ENCODE measurements around the gene MGARP. TPM values are rescaled to one million over a fixed set of nuclear protein-coding genes. Genes with fewer than 3 reads are reported as not detected.

Gene MGARP
- total and polyA plus RNA-seq, 2 donors (not counting 1 experiment from before 2014, with no cell fraction given), result 15.2 to 18.2 TPM

DNA sequence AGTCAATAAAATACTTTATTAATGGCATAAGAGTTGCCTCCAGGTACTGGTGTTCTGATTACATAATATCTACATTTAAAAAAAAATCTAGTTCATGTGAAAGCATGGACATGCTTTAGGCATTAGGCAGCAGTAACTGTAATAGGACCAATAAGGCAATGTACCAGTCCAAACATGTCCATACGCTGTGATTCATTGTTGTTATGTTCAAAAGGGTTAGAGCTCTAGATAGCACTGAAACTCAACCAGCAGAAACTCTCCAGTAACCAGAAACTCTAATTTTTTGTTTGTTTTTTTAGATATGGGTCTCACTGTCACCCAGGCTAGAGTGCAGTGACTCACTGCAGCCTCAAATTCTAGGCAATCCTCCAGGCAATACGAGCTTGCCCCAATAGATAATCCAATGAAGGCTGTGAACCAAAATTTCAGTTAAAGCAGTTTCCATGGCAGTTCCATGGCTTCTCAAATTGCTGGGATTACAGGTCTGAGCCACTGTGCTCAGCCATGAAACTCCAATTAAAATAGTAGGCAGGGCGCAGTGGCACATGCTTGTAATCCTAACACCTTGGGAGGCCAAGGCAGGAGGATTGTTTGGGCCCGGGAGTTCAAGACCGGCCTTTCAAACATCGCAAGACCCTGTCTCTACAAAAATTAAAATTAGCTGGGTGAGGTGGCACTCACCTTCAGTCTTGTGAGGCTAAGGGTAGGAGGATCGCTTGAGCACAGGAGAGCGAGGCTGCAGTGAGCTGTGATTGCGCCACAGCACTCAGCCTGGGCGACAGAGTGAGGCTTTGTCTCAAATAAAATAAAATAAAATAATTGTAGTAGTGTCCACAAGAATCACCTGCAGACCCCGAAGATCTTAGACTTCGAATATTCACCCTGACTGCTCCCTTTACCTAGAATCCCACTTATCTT, 36.3 kb downstream of the MGARP start:
- H3K27me3 ChIP-seq (ENCODE audit: control insufficient read depth, insufficient read depth, low read length), result no peaks in the 10 kb centered on the region
- no peak overlapping the region for H3K4me2 ChIP-seq (ENCODE audit: extremely low read depth, insufficient read depth, low read length)

DNA sequence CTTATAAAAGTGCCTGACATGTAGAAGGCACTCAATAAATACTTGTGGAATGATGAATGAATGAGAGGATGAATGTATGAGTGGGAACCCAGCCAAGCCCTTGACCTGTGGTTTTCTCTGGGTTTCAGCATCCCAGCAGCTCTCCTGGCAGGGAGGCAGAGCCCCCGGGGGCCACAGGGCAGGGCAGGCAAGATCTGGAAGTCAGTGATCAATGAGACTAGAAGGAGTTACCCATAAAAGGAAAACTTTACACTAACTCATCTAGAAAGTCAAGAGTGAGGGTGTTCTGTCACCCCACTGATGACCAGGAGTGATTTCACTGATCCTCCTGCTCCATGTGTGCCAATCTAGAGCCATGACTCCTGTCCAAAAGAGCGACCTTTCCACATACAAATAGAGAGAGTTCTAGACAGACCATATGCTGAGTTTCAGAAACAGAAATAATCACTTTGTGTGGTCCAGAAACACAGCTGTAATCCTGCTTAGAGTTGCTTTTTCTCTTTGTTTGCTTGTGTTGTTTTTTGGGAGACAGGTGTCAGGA, 37.4 kb downstream of the MGARP start:
- H2AFZ ChIP-seq (ENCODE audit: low read length), result no peak overlapping the region
- H3K9me3 ChIP-seq (ENCODE audit: control insufficient read depth, insufficient read depth, low read depth, low read length), result no peaks in the 10 kb centered on the region
- no peaks in the 10 kb centered on the region for H4K20me1 ChIP-seq (ENCODE audit: control insufficient read depth, extremely low read depth, insufficient read depth, low read length)
- H3K4me2 ChIP-seq (ENCODE audit: extremely low read depth, insufficient read depth, low read length), result peak overlapping the region; percentile 11
- no peaks in the 10 kb centered on the region for H3K36me3 ChIP-seq (ENCODE audit: control insufficient read depth, insufficient read depth, low read length)
- H3K9ac ChIP-seq (ENCODE audit: insufficient read depth, low read length), result no peak overlapping the region
- no peaks in the 10 kb centered on the region for H3K27me3 ChIP-seq (ENCODE audit: control insufficient read depth, insufficient read depth, low read length)
- H3K4me1 ChIP-seq (ENCODE audit: control insufficient read depth, extremely low read depth, insufficient read depth, low read length), result peaks cover 19% of the 10 kb centered on the region
- H3K79me2 ChIP-seq (ENCODE audit: control insufficient read depth, insufficient read depth, low read length), result no peaks in the 10 kb centered on the region
- TF ChIP-seq EZH2 (IDR thresholded peaks at IDR 0.05; ENCODE audit: low read length, missing control alignments), result no peak
- TF ChIP-seq, protein P1, sequence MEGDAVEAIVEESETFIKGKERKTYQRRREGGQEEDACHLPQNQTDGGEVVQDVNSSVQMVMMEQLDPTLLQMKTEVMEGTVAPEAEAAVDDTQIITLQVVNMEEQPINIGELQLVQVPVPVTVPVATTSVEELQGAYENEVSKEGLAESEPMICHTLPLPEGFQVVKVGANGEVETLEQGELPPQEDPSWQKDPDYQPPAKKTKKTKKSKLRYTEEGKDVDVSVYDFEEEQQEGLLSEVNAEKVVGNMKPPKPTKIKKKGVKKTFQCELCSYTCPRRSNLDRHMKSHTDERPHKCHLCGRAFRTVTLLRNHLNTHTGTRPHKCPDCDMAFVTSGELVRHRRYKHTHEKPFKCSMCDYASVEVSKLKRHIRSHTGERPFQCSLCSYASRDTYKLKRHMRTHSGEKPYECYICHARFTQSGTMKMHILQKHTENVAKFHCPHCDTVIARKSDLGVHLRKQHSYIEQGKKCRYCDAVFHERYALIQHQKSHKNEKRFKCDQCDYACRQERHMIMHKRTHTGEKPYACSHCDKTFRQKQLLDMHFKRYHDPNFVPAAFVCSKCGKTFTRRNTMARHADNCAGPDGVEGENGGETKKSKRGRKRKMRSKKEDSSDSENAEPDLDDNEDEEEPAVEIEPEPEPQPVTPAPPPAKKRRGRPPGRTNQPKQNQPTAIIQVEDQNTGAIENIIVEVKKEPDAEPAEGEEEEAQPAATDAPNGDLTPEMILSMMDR (conservative IDR thresholded peaks at IDR 0.05 in 1 of 2, IDR thresholded peaks at IDR 0.05 in 1 of 2; ENCODE audit: low read depth in 1 of 2, low read length in 2 of 2), result no peak
- H3K27ac ChIP-seq (ENCODE audit: insufficient read depth, low read length), result peak overlapping the region; percentile 57
- DNase-seq (ENCODE audit: low read depth in 2 of 2), result peak; percentile 67 to 83
- H3K4me3 ChIP-seq (replicated peaks in 1 of 4; ENCODE audit: control extremely low read depth in 1 of 4, insufficient read depth in 1 of 4, low read depth in 3 of 4, low read length in 4 of 4), result no peak overlapping the region

More for the DNA sequence above, 36.3 kb downstream of the MGARP start:
- peak overlapping the region; percentile 57 for H3K27ac ChIP-seq (ENCODE audit: insufficient read depth, low read length)
- no peaks in the 10 kb centered on the region for H4K20me1 ChIP-seq (ENCODE audit: control insufficient read depth, extremely low read depth, insufficient read depth, low read length)
- H3K79me2 ChIP-seq (ENCODE audit: control insufficient read depth, insufficient read depth, low read length), result no peaks in the 10 kb centered on the region
- H2AFZ ChIP-seq (ENCODE audit: low read length), result no peak overlapping the region
- DNase-seq (ENCODE audit: low read depth in 2 of 2), result peak; percentile 99
- no peak overlapping the region for H3K4me3 ChIP-seq (replicated peaks in 1 of 4; ENCODE audit: control extremely low read depth in 1 of 4, insufficient read depth in 1 of 4, low read depth in 3 of 4, low read length in 4 of 4)
- H3K9ac ChIP-seq (ENCODE audit: insufficient read depth, low read length), result no peak overlapping the region
- H3K4me1 ChIP-seq (ENCODE audit: control insufficient read depth, extremely low read depth, insufficient read depth, low read length), result peaks cover 19% of the 10 kb centered on the region
- H3K9me3 ChIP-seq (ENCODE audit: control insufficient read depth, insufficient read depth, low read depth, low read length), result no peaks in the 10 kb centered on the region
- no peak for TF ChIP-seq EZH2 (IDR thresholded peaks at IDR 0.05; ENCODE audit: low read length, missing control alignments)
- H3K36me3 ChIP-seq (ENCODE audit: control insufficient read depth, insufficient read depth, low read length), result no peaks in the 10 kb centered on the region

DNA sequence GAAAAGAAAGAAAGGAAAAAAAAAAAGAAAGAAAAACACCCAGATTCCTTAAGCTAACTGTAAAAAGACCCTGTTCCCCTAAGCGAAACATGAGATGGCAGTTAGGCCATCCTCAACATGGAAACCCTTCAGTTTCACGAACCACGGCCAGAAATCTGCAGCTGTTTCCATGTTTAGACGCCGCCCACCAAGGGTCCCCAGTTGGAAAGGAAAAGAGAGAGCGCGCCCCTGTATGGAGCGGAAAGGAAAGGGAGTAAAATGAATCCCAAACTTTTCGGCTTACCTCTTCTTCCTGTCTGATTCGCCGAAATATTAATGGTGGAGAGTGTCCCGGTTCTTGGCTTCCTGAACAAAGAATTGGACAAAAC, 38.3 kb downstream of the MGARP start:
- Histone ChIP-seq H3K4me2 (ENCODE audit: extremely low read depth, insufficient read depth, low read length) (no peak overlapping the region), H3K79me2 (ENCODE audit: control insufficient read depth, insufficient read depth, low read length) (no peaks in the 10 kb centered on the region), H3K27me3 (ENCODE audit: control insufficient read depth, insufficient read depth, low read length) (no peaks in the 10 kb centered on the region), H2AFZ (ENCODE audit: low read length) (no peak overlapping the region), H3K9me3 (ENCODE audit: control insufficient read depth, insufficient read depth, low read depth, low read length) (no peaks in the 10 kb centered on the region), H3K4me1 (ENCODE audit: control insufficient read depth, extremely low read depth, insufficient read depth, low read length) (peaks cover 19% of the 10 kb centered on the region), H3K9ac (ENCODE audit: insufficient read depth, low read length) (no peak overlapping the region), H3K36me3 (ENCODE audit: control insufficient read depth, insufficient read depth, low read length) (no peaks in the 10 kb centered on the region), H4K20me1 (ENCODE audit: control insufficient read depth, extremely low read depth, insufficient read depth, low read length) (no peaks in the 10 kb centered on the region), H3K4me3 (replicated peaks in 1 of 4; ENCODE audit: control extremely low read depth in 1 of 4, insufficient read depth in 1 of 4, low read depth in 3 of 4, low read length in 4 of 4) (no peak overlapping the region), H3K27ac (ENCODE audit: insufficient read depth, low read length) (no peak overlapping the region)
- no peak for TF ChIP-seq EZH2 (IDR thresholded peaks at IDR 0.05; ENCODE audit: low read length, missing control alignments)
- TF ChIP-seq, protein P1 (conservative IDR thresholded peaks at IDR 0.05 in 1 of 2, IDR thresholded peaks at IDR 0.05 in 1 of 2; ENCODE audit: low read depth in 1 of 2, low read length in 2 of 2), result no peak
- no peak for DNase-seq (ENCODE audit: low read depth in 2 of 2)

All from fibroblast of lung (primary cell).